ENCODE data around the gene VAMP1.
A peak's percentile ranks its signal among the peaks of the same experiment; 100 is the strongest.

The VAMP1 gene

GRCh38 chr12:6492838-6493496, 22.5 kb upstream of the VAMP1 start, which contains the start of gene MRPL51 (continued):
- peak; percentile 98 for TF ChIP-seq ZBTB11 (tag by site-specific recombination; conservative IDR thresholded peaks at IDR 0.05; ENCODE audit: low read depth)
- TF ChIP-seq ZNF76 (tag by site-specific recombination; IDR thresholded peaks at IDR 0.05; ENCODE audit: borderline replicate concordance, low read depth) = peak; percentile 79
- peak; percentile 31; the same call in 1 of the 2 replicates for TF ChIP-seq KLF17 (tag by site-specific recombination; IDR thresholded peaks at IDR 0.05)
- peak; percentile 89 for TF ChIP-seq ZNF335 (tag by site-specific recombination; conservative IDR thresholded peaks at IDR 0.05)
- TF ChIP-seq ZNF776 (tag by site-specific recombination; IDR thresholded peaks at IDR 0.05; ENCODE audit: borderline replicate concordance) = no peak
- no peak for TF ChIP-seq ZSCAN4 (tag by site-specific recombination; IDR thresholded peaks at IDR 0.05)
- peak; percentile 23; the same call in 1 of the 2 replicates for TF ChIP-seq ZNF692 (tag by site-specific recombination; IDR thresholded peaks at IDR 0.05)
- TF ChIP-seq ZNF664 (tag by site-specific recombination; IDR thresholded peaks at IDR 0.05) = no peak
- peak; percentile 99 for TF ChIP-seq KLF8 (tag by site-specific recombination; IDR thresholded peaks at IDR 0.05)
- peak; percentile 93 for TF ChIP-seq EGR2 (tag by site-specific recombination; IDR thresholded peaks at IDR 0.05; ENCODE audit: low read depth)
- peak; percentile 46; the same call in 1 of the 2 replicates for TF ChIP-seq PRDM2 (tag by site-specific recombination; IDR thresholded peaks at IDR 0.05; ENCODE audit: borderline replicate concordance)
- no peak for TF ChIP-seq ZSCAN18 (tag by site-specific recombination; IDR thresholded peaks at IDR 0.05)
- peak; percentile 55; the same call in 1 of the 2 replicates for TF ChIP-seq ZNF24 (tag by site-specific recombination; IDR thresholded peaks at IDR 0.05)
- peak; percentile 95 for TF ChIP-seq SP2 (tag by site-specific recombination; IDR thresholded peaks at IDR 0.05)
- no peak for TF ChIP-seq ZBTB49 (tag by site-specific recombination; IDR thresholded peaks at IDR 0.05; ENCODE audit: low read depth)
- peak; percentile 78 for TF ChIP-seq KLF1 (tag by site-specific recombination; IDR thresholded peaks at IDR 0.05)
- TF ChIP-seq ZEB2 (tag by site-specific recombination; IDR thresholded peaks at IDR 0.05) = peak; percentile 34; the same call in 1 of the 2 replicates
- TF ChIP-seq ZNF629 (tag by site-specific recombination; IDR thresholded peaks at IDR 0.05) = peak; percentile 66; the same call in 1 of the 2 replicates
- TF ChIP-seq ZNF239 (tag by site-specific recombination; IDR thresholded peaks at IDR 0.05) = no peak
- TF ChIP-seq ZNF600 (tag by site-specific recombination; IDR thresholded peaks at IDR 0.05) = no peak
- TF ChIP-seq ZNF843 (tag by site-specific recombination; IDR thresholded peaks at IDR 0.05) = peak; percentile 9; the same call in 1 of the 2 replicates
- TF ChIP-seq ZIC2 (tag by site-specific recombination; IDR thresholded peaks at IDR 0.05) = no peak
